ENCODE measurements around the gene BCAT1.
A peak's percentile ranks its signal among the peaks of the same experiment; 100 is the strongest.
"Not testable (repeated sequence)": the region's sequence is repeated elsewhere in the genome, so short reads cannot be mapped to it uniquely, and the experiment has no call there.

The BCAT1 gene

DNA sequence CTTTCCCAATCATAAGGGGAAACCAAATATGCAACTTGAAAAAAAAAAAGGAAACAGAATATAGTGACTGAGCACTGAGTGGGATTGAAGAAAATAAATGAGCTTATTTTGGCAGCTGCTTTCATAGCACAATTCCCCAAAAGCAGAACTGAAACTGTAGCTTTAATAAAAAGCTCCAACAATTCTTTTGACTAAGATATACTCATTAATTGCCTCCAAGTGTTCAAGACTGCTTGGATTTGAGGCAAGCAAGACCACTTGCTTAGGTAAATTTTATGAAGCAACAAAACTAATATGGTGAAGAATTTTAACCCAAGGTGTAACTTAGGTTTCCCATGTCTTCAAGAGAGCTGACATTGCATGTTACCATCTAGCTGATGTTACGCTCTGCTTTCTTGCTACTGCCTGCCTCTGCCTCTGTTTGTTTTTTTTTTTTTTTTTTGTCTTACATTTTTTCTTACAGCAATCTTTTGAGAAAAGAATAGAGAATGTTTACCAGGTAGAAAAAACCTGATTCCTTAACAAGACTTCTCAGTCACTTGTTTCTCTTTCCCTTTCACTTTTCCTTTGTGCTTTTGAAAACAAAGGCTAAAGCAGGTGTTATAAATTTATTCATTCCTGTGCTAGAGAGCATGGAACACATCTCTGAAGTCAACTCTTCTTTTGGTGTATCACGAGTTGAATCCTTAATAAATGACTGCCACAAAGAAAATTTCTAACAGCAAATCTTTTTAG, 134.4 kb downstream of the BCAT1 start:
- peak; percentile 88 for DNase-seq (ENCODE audit: low spot score)

- DNase-seq (ENCODE audit: low spot score), result no peak
Measured at GRCh38 chr12:24810378-24810777, 138.5 kb downstream of the BCAT1 start.

- DNase-seq (ENCODE audit: low spot score), result not testable (repeated sequence)
Measured at GRCh38 chr12:24809306-24809705, 139.6 kb downstream of the BCAT1 start.

DNA sequence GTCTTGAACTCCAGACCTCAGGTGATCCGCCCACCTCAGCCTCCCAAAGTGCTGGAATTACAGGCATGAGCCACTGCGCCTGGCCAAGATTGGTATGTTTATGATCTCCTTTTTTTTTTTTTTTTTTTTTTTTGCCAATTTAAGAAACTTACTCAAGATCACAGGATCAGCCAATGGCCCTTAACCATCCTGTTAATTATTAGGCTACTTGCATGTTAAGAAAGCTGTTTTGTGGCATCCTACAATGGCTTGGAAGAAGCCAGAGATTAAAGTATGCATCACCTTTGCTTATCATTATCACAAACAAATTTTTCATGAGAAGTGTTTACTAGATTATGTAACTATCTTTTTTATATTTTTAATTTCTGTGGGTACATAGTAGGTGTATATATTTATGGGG, 140.2 kb downstream of the BCAT1 start:
- no peak for DNase-seq (ENCODE audit: low spot score)

DNA sequence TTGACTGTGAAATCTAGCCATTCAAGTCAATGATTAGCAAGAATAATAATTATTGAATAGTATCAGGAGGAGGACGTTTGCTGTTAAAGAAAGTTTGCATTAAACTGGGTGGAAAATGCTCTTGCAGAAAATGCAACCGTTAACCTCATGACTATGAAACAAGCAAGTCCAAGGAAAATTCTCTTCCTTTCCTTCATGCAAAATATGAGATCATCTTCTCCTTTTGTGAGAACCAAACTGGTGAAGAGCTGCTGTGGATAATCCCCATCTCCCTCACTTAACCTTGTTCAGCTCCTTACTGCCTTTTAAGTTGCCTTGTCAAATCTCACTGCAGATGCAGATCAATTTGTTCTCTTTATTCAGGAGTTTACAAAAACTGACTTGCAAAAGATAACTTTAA, 142.5 kb downstream of the BCAT1 start:
- no peak for DNase-seq (ENCODE audit: low spot score)

DNA sequence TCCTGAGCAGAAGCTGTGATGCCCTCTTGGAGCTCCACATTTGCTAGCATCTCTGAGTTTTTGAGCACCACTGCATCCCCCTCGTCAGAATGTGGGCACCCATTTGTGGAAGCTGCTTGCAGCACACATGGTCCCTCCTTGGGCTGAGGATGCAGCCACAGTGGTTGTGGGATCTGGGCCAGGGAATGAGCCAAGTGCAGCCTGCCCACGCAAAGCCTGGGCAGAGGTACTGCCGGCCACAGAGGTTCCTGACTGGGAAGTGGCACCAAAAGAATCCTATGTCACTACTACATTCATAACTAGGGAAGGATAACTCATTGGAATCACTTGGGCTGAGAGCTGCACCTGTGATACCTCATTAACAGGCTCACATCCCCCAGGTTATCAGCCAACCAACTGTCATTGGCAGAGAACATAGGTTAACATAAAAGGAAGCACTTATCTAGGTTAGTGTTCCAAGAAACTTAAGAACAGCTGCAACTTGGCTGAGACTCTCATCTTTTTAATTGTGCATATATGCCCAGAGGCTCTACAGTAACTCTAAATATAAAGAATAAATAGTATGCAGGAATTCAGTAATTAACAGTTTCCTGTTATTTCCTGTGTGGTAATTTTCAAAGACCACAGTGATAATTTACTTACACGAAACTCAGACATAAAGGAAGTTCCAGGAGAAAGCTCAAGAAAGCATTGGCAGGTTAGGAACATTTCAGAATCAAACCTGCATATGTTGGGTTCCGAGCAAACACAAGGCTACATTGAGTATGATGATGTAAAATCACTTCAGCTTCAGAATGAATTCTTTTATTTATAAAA, 145.3 kb downstream of the BCAT1 start:
- no peak for DNase-seq (ENCODE audit: low spot score)

DNA sequence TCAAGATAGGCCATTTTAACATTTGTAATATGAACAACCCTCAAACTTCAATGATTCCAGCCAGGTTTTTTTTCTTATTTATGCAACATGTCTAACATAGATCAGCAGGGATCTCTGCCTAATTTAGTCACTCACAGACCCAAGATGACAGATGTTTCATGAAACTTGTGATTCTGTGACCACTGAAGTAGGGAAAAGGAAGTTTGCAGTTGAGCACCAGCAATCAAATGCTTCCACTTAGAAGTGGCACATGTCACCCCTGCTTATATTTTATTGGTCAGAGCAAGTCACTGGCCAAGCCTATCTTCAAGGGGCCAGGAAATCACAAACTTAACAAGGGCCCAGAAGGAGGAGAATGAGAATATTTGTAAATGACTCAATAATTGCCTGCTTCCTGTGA, 150.6 kb downstream of the BCAT1 start:
- peak; percentile 81 for DNase-seq (ENCODE audit: low spot score)

DNA sequence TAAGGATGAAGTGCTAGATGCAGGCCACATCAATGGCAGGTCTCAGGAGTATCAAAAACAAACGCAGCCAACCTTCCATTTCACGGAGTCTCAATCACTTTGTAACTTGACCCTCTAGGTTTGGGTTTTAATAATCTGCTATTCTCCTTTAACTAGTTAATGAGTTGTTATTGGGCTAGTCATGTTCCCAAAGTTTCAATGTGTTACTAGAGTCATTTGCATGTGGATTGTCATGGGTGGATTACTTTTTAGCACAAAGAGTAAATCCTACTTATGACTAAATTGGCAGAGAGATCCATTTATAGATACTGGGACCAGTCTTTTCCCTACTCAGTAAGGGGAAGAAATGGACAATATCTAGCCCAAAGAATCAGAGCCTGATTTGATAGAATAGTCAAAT, 151.0 kb downstream of the BCAT1 start:
- DNase-seq (ENCODE audit: low spot score), result no peak

DNA sequence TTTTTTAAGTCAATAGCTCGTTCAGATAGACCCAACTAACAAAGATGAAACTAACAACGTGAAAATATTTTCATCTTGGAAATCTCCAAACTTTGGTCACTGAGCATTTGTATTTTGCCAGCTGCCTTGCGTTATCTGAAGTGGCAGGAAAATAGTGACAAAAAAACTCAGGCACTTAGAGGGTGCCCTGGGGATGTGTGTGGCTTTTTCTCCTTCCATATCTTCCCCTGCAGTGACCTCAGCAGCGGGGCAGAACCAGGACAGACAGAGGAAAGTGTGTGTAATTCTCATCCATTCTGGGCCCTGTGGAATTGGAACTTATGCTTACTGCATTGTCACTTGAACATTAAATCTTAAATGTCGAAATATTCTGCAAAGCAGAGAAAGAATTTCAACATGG, 152.0 kb downstream of the BCAT1 start:
- DNase-seq (ENCODE audit: low spot score), result no peak

- peak; percentile 28 for DNase-seq (ENCODE audit: low spot score)
Measured at GRCh38 chr12:24795699-24796347, 153.1 kb downstream of the BCAT1 start.

DNA sequence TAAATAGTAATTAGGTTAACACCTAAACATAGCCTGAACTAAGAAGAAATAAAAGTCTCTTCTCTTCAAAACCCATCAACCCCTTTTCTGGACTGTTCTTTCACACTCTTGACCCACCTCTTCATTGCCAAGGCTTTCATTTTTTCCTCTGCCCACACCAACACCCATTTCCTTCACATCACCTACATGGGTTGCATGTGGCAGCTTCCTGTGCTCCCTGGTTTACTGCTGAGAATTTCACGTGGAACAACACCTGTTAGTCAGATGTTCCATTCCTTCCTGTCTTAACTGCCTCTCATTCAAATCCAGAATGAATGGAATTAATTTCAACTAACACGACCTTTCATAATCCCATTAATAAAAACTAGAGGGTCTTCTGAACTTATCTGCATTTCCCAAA, 157.3 kb downstream of the BCAT1 start:
- no peak for DNase-seq (ENCODE audit: low spot score)

GRCh38 chr12:24788886-24789285, 160.0 kb downstream of the BCAT1 start:
- no peak for DNase-seq (ENCODE audit: low spot score)

GRCh38 chr12:24780697-24781368, 168.1 kb downstream of the BCAT1 start:
- peak; percentile 53 for DNase-seq (ENCODE audit: low spot score)

- DNase-seq (ENCODE audit: low spot score), result peak; percentile 82
Measured at GRCh38 chr12:24778486-24779304, 170.2 kb downstream of the BCAT1 start.

- DNase-seq (ENCODE audit: low spot score), result no peak
Measured at GRCh38 chr12:24777359-24777758, 171.5 kb downstream of the BCAT1 start.

DNA sequence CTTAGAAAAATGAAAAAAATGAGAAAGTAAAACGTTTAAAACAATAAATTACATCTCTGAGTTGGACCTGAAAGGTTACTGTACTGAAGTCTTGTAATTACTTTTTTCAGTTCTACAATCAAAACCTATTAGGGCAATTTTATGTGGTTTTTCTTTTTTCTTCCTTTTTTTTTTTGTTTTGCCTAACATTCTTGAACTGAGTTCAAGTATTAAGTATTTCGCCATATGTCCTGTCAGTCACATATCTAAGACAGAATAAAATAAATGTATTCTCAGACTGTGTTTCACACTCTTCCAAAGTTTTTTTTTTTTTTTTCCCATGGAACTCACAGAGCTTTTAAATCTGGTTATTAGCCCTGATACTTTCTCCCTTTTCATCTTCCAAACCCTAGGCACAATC, 172.0 kb downstream of the BCAT1 start:
- DNase-seq (ENCODE audit: low spot score), result no peak

DNA sequence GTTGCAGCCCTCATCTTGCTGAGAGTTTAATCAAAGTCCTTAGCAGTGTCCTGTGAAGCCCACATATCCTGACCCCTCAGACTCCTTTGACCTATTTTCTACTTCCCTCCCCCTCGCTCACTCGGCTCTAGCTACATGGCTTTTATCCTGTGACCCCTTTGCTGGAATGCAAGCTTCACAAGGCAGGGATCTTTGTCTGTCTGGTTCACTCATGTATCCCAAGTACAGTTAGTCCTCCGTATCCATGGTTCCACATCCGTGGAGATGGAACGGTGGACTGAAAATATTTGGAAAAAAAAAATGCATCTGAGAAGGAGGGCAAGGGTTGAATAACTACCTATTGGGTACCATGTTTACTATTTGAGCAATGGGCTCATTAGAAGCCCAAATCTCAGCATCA, 173.8 kb downstream of the BCAT1 start:
- no peak for DNase-seq (ENCODE audit: low spot score)

DNA sequence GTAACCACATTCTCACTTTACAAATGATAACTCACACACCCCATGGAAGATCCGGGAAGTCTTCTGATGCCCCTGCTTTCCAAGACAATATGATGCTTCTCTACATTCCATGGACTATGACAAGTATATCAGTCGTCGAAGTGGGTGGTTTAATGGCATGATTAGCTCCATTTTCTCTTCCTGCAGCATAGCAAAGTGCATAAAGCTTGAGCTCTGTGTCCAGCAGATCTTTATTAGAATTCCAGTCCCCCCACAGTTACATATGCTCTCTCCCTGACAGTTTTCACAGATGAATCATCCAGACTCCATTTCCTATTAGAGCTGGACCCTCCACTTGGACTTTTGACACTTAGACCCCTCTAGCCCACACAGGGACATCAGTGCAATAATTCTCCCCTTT, 174.9 kb downstream of the BCAT1 start:
- DNase-seq (ENCODE audit: low spot score), result no peak

GRCh38 chr12:24772813-24773212, 176.1 kb downstream of the BCAT1 start:
- no peak for DNase-seq (ENCODE audit: low spot score)

DNA sequence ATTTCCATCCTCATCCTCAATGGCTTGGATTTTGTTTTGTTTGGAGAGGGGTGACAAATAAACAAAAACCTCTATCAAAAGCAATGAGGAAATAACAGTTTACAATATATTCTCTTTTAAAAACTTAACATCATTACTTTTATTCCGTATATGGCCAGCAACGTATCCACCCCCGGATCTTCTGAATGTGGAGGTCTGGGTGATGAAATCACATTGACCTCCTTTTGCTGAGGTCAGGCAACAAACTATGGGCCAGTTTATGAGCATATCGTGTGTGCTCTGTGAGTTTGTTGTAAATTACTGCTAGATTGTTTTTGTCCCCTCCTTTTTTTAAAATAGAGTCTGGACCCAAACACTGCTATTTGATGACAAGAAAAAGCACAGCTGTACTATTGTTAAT, 178.1 kb downstream of the BCAT1 start:
- DNase-seq (ENCODE audit: low spot score), result no peak

GRCh38 chr12:24770334-24770733, 178.6 kb downstream of the BCAT1 start:
- DNase-seq (ENCODE audit: low spot score), result no peak

DNA sequence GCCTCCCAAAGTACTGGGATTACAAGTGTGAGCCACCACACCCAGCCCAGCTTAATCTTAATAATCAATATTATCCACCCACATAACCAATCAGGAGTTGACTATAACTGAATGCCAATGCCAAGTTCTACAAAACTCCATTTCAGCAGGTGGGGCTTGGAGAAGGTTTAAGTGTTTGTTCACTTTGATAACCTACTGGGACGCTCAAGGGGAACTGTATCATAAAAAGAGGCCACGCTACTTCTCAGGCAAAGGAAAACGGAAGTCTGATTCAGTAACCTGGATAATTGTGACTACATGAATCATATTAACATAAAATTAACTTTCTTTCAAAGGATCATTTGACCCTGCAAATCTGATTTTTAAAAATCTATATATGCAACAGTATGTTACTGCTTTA, 179.2 kb downstream of the BCAT1 start:
- no peak for DNase-seq (ENCODE audit: low spot score)

Data from NAMALWA (cell line).